ENCODE measurements around the gene TCEA2. TPM values are rescaled to one million over a fixed set of nuclear protein-coding genes. Genes with fewer than 3 reads are reported as not detected.

Gene TCEA2
- total and polyA plus RNA-seq, 2 of the 13 experiments (the other 11 are each of a cell fraction or from before 2014, with no cell fraction given): 28.1 to 33.7 TPM

DNA sequence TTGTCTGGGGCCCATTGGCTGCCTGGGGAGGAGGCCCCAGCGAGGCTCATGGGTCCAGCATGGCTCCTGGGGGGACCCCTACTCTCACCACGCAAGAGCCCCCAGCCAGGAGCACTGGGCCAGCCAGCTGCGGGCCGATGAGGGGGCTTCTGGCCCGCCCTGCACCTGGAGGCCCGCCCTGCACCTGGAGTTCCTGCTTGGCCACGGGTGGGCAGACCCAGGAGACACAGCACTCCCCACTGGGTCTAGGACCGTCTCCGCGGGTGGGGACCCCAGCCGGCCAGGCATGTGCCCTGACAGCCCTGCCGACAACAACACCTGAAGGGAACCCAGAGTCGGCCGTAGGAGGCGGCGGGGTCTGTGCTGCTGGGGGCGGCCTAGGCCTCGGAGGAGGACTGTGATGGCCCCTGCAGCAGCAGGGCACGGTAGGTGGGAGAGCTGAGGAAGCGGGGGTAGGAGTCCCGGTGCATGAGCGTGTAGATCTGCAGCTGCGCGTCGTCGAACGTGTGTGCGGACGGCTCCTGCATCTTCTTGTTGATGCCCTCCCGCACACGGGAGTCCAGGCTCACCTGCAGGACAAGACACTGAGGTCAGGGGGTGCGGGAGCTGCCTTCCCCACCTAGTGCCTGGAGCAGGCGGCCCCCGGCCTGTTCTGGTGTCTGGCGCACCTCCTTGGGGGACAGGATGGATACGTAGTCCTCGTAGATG is 10.6 kb downstream of the TCEA2 start:
- ATAC-seq (no peak), FAIRE-seq (no peak), DNase-seq (ENCODE audit: low spot score) (no peak)
- H2AFZ ChIP-seq (ENCODE audit: low read length): no peak overlapping the region
- peaks cover 18% of the 10 kb centered on the region for H3K4me1 ChIP-seq (ENCODE audit: insufficient read depth, low read length)
- in situ Hi-C loops (cut with HindIII; ENCODE audit: extremely low pct_ligation_motif_present, low pct_unique_long_range_greater_than_20kb): no loop called here
- 0 out of 5 replicates have a peak, but pooled peaks cover 0 to 4% of the 10 kb centered on the region in 2 experiments for H3K27me3 ChIP-seq (ENCODE audit: control insufficient read depth in 1 of 2, insufficient read depth in 2 of 2, low read length in 2 of 2)
- H3K4me3 ChIP-seq (replicated peaks in 1 of 3; ENCODE audit: insufficient read depth in 1 of 3, low read depth in 2 of 3, low read length in 3 of 3): no peak overlapping the region
- CTCF ChIA-PET (ENCODE audit: low intra/inter-chr PET ratio, low total read pairs): no interaction called here
- H3K79me2 ChIP-seq (ENCODE audit: insufficient read depth, low read length): no peaks in the 10 kb centered on the region
- no peaks in the 10 kb centered on the region for H3K36me3 ChIP-seq (replicated peaks in 1 of 2; ENCODE audit: control insufficient read depth in 1 of 2, insufficient read depth in 2 of 2, low read length in 2 of 2)
- WGBS (ENCODE audit: low lambda C conversion rate): 93% methylated on average over 37 of the region's 37 CpGs
- H4K20me1 ChIP-seq (ENCODE audit: insufficient read depth, low read length): no peaks in the 10 kb centered on the region
- POLR2A ChIA-PET: interaction anchor here (1.0 kb wide), 1 partner anchor 10 kb away, joined by 3 read pairs; no protein-coding TSS in a partner anchor
- H3K9ac ChIP-seq (ENCODE audit: insufficient read depth, low read depth, low read length): no peak overlapping the region
- no TSS peak for BruUV-seq (replicated peaks)
- intact Hi-C loops (cut with micrococcal nuclease; ENCODE audit: unreplicated experiment): no loop called here
- H3K9me3 ChIP-seq (ENCODE audit: low read length): no peaks in the 10 kb centered on the region
- H3K4me2 ChIP-seq (ENCODE audit: low read depth, low read length): no peak overlapping the region
- no peak overlapping the region for H3K27ac ChIP-seq (ENCODE audit: extremely low read length, insufficient read depth, low read length)
- TF ChIP-seq JUNB (CRISPR knock-in tag; IDR thresholded peaks at IDR 0.05; ENCODE audit: borderline replicate concordance): no peak
- TF ChIP-seq, protein P1, sequence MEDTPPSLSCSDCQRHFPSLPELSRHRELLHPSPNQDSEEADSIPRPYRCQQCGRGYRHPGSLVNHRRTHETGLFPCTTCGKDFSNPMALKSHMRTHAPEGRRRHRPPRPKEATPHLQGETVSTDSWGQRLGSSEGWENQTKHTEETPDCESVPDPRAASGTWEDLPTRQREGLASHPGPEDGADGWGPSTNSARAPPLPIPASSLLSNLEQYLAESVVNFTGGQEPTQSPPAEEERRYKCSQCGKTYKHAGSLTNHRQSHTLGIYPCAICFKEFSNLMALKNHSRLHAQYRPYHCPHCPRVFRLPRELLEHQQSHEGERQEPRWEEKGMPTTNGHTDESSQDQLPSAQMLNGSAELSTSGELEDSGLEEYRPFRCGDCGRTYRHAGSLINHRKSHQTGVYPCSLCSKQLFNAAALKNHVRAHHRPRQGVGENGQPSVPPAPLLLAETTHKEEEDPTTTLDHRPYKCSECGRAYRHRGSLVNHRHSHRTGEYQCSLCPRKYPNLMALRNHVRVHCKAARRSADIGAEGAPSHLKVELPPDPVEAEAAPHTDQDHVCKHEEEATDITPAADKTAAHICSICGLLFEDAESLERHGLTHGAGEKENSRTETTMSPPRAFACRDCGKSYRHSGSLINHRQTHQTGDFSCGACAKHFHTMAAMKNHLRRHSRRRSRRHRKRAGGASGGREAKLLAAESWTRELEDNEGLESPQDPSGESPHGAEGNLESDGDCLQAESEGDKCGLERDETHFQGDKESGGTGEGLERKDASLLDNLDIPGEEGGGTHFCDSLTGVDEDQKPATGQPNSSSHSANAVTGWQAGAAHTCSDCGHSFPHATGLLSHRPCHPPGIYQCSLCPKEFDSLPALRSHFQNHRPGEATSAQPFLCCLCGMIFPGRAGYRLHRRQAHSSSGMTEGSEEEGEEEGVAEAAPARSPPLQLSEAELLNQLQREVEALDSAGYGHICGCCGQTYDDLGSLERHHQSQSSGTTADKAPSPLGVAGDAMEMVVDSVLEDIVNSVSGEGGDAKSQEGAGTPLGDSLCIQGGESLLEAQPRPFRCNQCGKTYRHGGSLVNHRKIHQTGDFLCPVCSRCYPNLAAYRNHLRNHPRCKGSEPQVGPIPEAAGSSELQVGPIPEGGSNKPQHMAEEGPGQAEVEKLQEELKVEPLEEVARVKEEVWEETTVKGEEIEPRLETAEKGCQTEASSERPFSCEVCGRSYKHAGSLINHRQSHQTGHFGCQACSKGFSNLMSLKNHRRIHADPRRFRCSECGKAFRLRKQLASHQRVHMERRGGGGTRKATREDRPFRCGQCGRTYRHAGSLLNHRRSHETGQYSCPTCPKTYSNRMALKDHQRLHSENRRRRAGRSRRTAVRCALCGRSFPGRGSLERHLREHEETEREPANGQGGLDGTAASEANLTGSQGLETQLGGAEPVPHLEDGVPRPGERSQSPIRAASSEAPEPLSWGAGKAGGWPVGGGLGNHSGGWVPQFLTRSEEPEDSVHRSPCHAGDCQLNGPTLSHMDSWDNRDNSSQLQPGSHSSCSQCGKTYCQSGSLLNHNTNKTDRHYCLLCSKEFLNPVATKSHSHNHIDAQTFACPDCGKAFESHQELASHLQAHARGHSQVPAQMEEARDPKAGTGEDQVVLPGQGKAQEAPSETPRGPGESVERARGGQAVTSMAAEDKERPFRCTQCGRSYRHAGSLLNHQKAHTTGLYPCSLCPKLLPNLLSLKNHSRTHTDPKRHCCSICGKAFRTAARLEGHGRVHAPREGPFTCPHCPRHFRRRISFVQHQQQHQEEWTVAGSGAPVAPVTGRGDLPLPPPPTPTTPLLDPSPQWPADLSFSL (CRISPR knock-in tag; IDR thresholded peaks at IDR 0.05): no peak
- 0 out of 2 replicates have a peak, but pooled peaks have one; percentile 17 for TF ChIP-seq MTA1 (CRISPR knock-in tag; IDR thresholded peaks at IDR 0.05; ENCODE audit: borderline replicate concordance)
- 0 out of 2 replicates have a peak, but pooled peaks have one; percentile 21 for TF ChIP-seq ZBTB38 (CRISPR knock-in tag; IDR thresholded peaks at IDR 0.05)
- TF ChIP-seq ATF1 (CRISPR knock-in tag; IDR thresholded peaks at IDR 0.05): no peak
- TF ChIP-seq ADNP (CRISPR knock-in tag; IDR thresholded peaks at IDR 0.05): no peak
- 0 out of 2 replicates have a peak, but pooled peaks have one; percentile 29 for TF ChIP-seq AKAP8 (CRISPR knock-in tag; IDR thresholded peaks at IDR 0.05)
- TF ChIP-seq MAFG (CRISPR knock-in tag; IDR thresholded peaks at IDR 0.05): no peak
